CD4-positive, alpha-beta T cell treated with Interleukin-12 subunit alpha and Interleukin-12 subunit beta, for 1 hour (primary cell): ENCODE measurements around the gene TEX54.
"Not testable (repeated sequence)": the region's sequence is repeated elsewhere in the genome, so short reads cannot be mapped to it uniquely, and the experiment has no call there.

Source experiments
- DNase-seq: peaks from one replicate; pipeline ENCODE4 v3.0.0-alpha.2; 2020

Gene TEX54

GRCh38 chr11:62832336-62833234 is at the start of gene TEX54:
TSS of gene TEX54 (minus strand) at chr11:62832841.
- no peak for DNase-seq

GRCh38 chr11:62882431-62882749 is 49.7 kb upstream of the TEX54 start:
- DNase-seq = no peak

- peak; percentile 91 for DNase-seq
Observed at GRCh38 chr11:62881579-62882430, 49.2 kb upstream of the TEX54 start.

GRCh38 chr11:62880803-62881578 is 48.4 kb upstream of the TEX54 start, which contains the start of gene SLC3A2:
TSS of gene SLC3A2 (plus strand) at chr11:62880896. CDS start at chr11:62881024, 128 bp downstream.
- peak; percentile 86 for DNase-seq

GRCh38 chr11:62880231-62880802 is 47.7 kb upstream of the TEX54 start:
- no peak for DNase-seq

- no peak for DNase-seq
Observed at GRCh38 chr11:62879235-62879978, 46.8 kb upstream of the TEX54 start.

- DNase-seq = no peak
Observed at GRCh38 chr11:62876712-62877111, 44.1 kb upstream of the TEX54 start.

GRCh38 chr11:62875698-62876478 is 43.2 kb upstream of the TEX54 start:
- DNase-seq = no peak

GRCh38 chr11:62874851-62875250 is 42.2 kb upstream of the TEX54 start:
- DNase-seq = no peak

GRCh38 chr11:62865635-62866034 is 33.0 kb upstream of the TEX54 start:
- no peak for DNase-seq

- no peak for DNase-seq
Observed at GRCh38 chr11:62863687-62864335, 31.2 kb upstream of the TEX54 start.

GRCh38 chr11:62861564-62862192 is 29.0 kb upstream of the TEX54 start:
- DNase-seq = not testable (repeated sequence)

- DNase-seq = no peak
Observed at GRCh38 chr11:62860835-62861563, 28.4 kb upstream of the TEX54 start.

GRCh38 chr11:62859281-62859703 is 26.7 kb upstream of the TEX54 start:
- not testable (repeated sequence) for DNase-seq

- DNase-seq = no peak
Observed at GRCh38 chr11:62858201-62858600, 25.6 kb upstream of the TEX54 start.

- DNase-seq = no peak
Observed at GRCh38 chr11:62857541-62857982, 24.9 kb upstream of the TEX54 start.

GRCh38 chr11:62856333-62856895 is 23.8 kb upstream of the TEX54 start:
- DNase-seq = no peak

- peak; percentile 99 for DNase-seq
Observed at GRCh38 chr11:62855571-62856332, 23.1 kb upstream of the TEX54 start.
